ENCODE results near the gene CDH5.

DNA sequence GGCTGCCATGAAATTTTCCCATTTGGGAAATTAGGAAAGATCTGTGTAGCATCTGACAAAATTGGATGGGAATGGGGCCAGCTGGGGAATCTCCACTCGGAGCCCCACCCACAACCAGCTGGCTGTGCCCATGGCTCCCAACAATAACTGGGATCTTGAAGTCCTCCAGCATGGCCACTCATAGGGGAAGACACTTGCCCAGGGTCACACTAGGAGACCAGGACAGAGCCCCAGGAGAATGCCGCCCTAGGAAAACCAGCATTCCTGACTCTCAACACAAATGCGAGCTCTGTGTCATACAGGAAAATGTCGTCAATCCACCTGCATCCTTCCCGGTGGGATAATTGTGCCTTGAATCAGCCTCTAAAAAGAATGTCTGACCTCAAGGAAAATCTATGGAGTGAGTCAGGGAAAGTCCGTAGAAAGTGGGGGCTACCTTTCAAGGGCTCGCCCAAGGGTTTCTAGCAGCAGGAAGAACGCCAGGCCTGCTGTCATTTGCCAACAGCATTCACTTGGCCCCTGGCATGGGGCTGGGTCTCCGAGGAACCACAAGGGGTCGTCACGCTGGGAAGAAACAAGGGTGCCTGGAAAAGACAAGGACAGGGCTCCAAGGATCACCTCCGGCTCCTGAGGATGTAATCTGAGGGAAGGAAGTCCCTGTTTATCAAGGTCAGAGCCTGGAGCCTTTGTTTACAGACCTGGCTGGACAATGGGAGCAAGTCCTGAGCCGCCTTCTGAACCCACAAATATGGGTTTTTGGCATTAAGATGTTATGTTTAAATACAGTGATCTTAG is 15.9 kb downstream of the CDH5 start:
- TF ChIP-seq, protein P1, sequence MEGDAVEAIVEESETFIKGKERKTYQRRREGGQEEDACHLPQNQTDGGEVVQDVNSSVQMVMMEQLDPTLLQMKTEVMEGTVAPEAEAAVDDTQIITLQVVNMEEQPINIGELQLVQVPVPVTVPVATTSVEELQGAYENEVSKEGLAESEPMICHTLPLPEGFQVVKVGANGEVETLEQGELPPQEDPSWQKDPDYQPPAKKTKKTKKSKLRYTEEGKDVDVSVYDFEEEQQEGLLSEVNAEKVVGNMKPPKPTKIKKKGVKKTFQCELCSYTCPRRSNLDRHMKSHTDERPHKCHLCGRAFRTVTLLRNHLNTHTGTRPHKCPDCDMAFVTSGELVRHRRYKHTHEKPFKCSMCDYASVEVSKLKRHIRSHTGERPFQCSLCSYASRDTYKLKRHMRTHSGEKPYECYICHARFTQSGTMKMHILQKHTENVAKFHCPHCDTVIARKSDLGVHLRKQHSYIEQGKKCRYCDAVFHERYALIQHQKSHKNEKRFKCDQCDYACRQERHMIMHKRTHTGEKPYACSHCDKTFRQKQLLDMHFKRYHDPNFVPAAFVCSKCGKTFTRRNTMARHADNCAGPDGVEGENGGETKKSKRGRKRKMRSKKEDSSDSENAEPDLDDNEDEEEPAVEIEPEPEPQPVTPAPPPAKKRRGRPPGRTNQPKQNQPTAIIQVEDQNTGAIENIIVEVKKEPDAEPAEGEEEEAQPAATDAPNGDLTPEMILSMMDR (IDR thresholded peaks at IDR 0.05): no peak
- no peak for TF ChIP-seq POLR2A (IDR thresholded peaks at IDR 0.05)

Data from esophagus squamous epithelium (tissue), 4 donors.